ENCODE data around the gene RPAP2.

RPAP2 gene

DNA sequence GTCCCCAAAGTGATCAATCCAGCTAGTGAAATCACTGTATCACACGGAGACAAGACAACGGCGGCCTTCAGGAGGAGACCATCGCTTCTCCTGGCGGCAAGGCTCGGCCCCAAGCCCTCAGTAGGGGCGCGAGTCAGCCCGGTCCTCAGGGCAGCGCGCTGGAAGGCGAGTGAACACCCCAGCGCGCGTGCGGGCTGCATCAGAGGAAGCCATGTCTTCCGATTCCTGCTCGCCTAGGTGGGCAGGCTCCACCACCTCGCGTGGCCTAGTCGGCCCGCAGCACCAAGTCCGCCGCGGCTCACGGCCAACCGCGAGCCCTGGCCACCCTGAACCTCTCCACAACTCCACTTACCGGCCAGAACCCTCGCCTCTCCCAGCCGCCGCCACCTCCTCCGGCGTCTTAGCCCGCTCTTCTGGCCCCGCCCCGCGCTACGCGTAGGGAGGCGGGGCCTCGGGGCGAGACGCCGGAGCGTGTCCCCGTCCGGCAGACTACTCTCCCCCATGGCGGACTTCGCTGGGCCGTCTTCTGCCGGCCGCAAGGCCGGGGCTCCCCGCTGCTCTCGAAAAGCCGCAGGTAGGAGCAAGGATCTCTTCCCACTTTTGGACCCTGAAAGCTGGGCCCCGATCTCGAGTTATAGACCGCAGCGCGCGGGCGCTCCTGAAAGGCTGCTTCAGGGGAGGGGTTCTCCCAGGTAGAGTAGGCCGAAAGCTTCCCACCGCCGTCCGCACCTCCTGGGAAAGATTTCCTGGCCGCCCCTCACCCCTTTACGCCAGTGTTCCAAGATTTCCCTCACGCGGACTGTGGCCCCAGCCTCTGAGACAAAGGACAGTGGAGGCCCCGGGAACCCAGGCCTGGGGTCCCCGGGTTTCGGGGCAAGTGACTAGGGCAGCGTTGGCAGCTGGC, at the start of gene RPAP2, which contains the start of gene GLMN:
TSS of gene RPAP2 (plus strand) at position 487 of the 904 bp plus-strand sequence. CDS start at position 502, 15 bp downstream.
TSS of gene GLMN (minus strand) at position 415 of the 904 bp plus-strand sequence. CDS start 988 bp downstream, outside the sequence.
- ChIA-PET POLR2A (interaction anchor here (0.6 to 1.7 kb wide), 4 partner anchors 187 to 832 kb away, joined by 3 to 7 read pairs (median 4); no protein-coding TSS in a partner anchor), CTCF (interaction anchor here (0.7 to 1.6 kb wide), 2 partner anchors 11 to 1360 kb away, joined by 3 read pairs; no protein-coding TSS in a partner anchor)
- Histone ChIP-seq H3K9me3 (ENCODE audit: control insufficient read depth, insufficient read depth, low read depth, low read length) (no peaks in the 10 kb centered on the region), H3K4me3 (ENCODE audit: low read depth, low read length) (peak within 1 kb of the TSS; percentile 68), H3K36me3 (ENCODE audit: control insufficient read depth in 2 of 2, insufficient read depth in 1 of 2, low read length in 2 of 2) (peaks cover 18 to 55% of the 10 kb centered on the region in 2 experiments), H3K4me1 (ENCODE audit: control insufficient read depth, insufficient read depth, low read length) (no peaks in the 10 kb centered on the region), H3K27ac (ENCODE audit: extremely low read depth, low read depth, low read length) (peak within 1 kb of the TSS; percentile 86)
- TF ChIP-seq ZNF341 (tag by site-specific recombination; IDR thresholded peaks at IDR 0.05; ENCODE audit: low read depth), result peak; percentile 69
- TF ChIP-seq, protein P1, sequence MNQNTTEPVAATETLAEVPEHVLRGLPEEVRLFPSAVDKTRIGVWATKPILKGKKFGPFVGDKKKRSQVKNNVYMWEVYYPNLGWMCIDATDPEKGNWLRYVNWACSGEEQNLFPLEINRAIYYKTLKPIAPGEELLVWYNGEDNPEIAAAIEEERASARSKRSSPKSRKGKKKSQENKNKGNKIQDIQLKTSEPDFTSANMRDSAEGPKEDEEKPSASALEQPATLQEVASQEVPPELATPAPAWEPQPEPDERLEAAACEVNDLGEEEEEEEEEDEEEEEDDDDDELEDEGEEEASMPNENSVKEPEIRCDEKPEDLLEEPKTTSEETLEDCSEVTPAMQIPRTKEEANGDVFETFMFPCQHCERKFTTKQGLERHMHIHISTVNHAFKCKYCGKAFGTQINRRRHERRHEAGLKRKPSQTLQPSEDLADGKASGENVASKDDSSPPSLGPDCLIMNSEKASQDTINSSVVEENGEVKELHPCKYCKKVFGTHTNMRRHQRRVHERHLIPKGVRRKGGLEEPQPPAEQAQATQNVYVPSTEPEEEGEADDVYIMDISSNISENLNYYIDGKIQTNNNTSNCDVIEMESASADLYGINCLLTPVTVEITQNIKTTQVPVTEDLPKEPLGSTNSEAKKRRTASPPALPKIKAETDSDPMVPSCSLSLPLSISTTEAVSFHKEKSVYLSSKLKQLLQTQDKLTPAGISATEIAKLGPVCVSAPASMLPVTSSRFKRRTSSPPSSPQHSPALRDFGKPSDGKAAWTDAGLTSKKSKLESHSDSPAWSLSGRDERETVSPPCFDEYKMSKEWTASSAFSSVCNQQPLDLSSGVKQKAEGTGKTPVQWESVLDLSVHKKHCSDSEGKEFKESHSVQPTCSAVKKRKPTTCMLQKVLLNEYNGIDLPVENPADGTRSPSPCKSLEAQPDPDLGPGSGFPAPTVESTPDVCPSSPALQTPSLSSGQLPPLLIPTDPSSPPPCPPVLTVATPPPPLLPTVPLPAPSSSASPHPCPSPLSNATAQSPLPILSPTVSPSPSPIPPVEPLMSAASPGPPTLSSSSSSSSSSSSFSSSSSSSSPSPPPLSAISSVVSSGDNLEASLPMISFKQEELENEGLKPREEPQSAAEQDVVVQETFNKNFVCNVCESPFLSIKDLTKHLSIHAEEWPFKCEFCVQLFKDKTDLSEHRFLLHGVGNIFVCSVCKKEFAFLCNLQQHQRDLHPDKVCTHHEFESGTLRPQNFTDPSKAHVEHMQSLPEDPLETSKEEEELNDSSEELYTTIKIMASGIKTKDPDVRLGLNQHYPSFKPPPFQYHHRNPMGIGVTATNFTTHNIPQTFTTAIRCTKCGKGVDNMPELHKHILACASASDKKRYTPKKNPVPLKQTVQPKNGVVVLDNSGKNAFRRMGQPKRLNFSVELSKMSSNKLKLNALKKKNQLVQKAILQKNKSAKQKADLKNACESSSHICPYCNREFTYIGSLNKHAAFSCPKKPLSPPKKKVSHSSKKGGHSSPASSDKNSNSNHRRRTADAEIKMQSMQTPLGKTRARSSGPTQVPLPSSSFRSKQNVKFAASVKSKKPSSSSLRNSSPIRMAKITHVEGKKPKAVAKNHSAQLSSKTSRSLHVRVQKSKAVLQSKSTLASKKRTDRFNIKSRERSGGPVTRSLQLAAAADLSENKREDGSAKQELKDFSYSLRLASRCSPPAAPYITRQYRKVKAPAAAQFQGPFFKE (tag by site-specific recombination; IDR thresholded peaks at IDR 0.05; ENCODE audit: borderline replicate concordance), result no peak
- TF ChIP-seq, protein P2, sequence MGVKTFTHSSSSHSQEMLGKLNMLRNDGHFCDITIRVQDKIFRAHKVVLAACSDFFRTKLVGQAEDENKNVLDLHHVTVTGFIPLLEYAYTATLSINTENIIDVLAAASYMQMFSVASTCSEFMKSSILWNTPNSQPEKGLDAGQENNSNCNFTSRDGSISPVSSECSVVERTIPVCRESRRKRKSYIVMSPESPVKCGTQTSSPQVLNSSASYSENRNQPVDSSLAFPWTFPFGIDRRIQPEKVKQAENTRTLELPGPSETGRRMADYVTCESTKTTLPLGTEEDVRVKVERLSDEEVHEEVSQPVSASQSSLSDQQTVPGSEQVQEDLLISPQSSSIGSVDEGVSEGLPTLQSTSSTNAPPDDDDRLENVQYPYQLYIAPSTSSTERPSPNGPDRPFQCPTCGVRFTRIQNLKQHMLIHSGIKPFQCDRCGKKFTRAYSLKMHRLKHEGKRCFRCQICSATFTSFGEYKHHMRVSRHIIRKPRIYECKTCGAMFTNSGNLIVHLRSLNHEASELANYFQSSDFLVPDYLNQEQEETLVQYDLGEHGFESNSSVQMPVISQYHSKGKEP (tag by site-specific recombination; IDR thresholded peaks at IDR 0.05), result no peak
- TF ChIP-seq, protein P3, sequence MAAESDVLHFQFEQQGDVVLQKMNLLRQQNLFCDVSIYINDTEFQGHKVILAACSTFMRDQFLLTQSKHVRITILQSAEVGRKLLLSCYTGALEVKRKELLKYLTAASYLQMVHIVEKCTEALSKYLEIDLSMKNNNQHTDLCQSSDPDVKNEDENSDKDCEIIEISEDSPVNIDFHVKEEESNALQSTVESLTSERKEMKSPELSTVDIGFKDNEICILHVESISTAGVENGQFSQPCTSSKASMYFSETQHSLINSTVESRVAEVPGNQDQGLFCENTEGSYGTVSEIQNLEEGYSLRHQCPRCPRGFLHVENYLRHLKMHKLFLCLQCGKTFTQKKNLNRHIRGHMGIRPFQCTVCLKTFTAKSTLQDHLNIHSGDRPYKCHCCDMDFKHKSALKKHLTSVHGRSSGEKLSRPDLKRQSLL (tag by site-specific recombination; IDR thresholded peaks at IDR 0.05), result peak; percentile 56; the same call in 1 of the 2 replicates
- TF ChIP-seq ZNF394 (tag by site-specific recombination; IDR thresholded peaks at IDR 0.05; ENCODE audit: borderline replicate concordance), result peak; percentile 56; the same call in 1 of the 2 replicates
- no peak for TF ChIP-seq ZNF366 (tag by site-specific recombination; conservative IDR thresholded peaks at IDR 0.05)
- TF ChIP-seq ZNF830 (tag by site-specific recombination; IDR thresholded peaks at IDR 0.05; ENCODE audit: low read depth), result no peak
- TF ChIP-seq, protein P4, sequence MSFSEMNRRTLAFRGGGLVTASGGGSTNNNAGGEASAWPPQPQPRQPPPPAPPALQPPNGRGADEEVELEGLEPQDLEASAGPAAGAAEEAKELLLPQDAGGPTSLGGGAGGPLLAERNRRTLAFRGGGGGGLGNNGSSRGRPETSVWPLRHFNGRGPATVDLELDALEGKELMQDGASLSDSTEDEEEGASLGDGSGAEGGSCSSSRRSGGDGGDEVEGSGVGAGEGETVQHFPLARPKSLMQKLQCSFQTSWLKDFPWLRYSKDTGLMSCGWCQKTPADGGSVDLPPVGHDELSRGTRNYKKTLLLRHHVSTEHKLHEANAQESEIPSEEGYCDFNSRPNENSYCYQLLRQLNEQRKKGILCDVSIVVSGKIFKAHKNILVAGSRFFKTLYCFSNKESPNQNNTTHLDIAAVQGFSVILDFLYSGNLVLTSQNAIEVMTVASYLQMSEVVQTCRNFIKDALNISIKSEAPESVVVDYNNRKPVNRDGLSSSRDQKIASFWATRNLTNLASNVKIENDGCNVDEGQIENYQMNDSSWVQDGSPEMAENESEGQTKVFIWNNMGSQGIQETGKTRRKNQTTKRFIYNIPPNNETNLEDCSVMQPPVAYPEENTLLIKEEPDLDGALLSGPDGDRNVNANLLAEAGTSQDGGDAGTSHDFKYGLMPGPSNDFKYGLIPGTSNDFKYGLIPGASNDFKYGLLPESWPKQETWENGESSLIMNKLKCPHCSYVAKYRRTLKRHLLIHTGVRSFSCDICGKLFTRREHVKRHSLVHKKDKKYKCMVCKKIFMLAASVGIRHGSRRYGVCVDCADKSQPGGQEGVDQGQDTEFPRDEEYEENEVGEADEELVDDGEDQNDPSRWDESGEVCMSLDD (tag by site-specific recombination; IDR thresholded peaks at IDR 0.05), result peak; percentile 79
- TF ChIP-seq, protein P5, sequence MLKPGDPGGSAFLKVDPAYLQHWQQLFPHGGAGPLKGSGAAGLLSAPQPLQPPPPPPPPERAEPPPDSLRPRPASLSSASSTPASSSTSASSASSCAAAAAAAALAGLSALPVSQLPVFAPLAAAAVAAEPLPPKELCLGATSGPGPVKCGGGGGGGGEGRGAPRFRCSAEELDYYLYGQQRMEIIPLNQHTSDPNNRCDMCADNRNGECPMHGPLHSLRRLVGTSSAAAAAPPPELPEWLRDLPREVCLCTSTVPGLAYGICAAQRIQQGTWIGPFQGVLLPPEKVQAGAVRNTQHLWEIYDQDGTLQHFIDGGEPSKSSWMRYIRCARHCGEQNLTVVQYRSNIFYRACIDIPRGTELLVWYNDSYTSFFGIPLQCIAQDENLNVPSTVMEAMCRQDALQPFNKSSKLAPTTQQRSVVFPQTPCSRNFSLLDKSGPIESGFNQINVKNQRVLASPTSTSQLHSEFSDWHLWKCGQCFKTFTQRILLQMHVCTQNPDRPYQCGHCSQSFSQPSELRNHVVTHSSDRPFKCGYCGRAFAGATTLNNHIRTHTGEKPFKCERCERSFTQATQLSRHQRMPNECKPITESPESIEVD (tag by site-specific recombination; IDR thresholded peaks at IDR 0.05), result no peak
- TF ChIP-seq ZNF19 (tag by site-specific recombination; IDR thresholded peaks at IDR 0.05; ENCODE audit: low read depth), result no peak
- no peak for TF ChIP-seq ZNF133 (tag by site-specific recombination; IDR thresholded peaks at IDR 0.05)
- TF ChIP-seq, protein P6, sequence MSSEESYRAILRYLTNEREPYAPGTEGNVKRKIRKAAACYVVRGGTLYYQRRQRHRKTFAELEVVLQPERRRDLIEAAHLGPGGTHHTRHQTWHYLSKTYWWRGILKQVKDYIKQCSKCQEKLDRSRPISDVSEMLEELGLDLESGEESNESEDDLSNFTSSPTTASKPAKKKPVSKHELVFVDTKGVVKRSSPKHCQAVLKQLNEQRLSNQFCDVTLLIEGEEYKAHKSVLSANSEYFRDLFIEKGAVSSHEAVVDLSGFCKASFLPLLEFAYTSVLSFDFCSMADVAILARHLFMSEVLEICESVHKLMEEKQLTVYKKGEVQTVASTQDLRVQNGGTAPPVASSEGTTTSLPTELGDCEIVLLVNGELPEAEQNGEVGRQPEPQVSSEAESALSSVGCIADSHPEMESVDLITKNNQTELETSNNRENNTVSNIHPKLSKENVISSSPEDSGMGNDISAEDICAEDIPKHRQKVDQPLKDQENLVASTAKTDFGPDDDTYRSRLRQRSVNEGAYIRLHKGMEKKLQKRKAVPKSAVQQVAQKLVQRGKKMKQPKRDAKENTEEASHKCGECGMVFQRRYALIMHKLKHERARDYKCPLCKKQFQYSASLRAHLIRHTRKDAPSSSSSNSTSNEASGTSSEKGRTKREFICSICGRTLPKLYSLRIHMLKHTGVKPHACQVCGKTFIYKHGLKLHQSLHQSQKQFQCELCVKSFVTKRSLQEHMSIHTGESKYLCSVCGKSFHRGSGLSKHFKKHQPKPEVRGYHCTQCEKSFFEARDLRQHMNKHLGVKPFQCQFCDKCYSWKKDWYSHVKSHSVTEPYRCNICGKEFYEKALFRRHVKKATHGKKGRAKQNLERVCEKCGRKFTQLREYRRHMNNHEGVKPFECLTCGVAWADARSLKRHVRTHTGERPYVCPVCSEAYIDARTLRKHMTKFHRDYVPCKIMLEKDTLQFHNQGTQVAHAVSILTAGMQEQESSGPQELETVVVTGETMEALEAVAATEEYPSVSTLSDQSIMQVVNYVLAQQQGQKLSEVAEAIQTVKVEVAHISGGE (tag by site-specific recombination; conservative IDR thresholded peaks at IDR 0.05; ENCODE audit: low read depth), result peak; percentile 54
- TF ChIP-seq HOXD13 (CRISPR knock-in tag; IDR thresholded peaks at IDR 0.05; ENCODE audit: borderline replicate concordance), result no peak; the same call in 1 of the 2 replicates
- no peak for TF ChIP-seq ZNF155 (tag by site-specific recombination; IDR thresholded peaks at IDR 0.05)
- no peak for TF ChIP-seq MEIS1 (CRISPR knock-in tag; IDR thresholded peaks at IDR 0.05; ENCODE audit: borderline replicate concordance)
- peak; percentile 87 for TF ChIP-seq ZNF324 (tag by site-specific recombination; IDR thresholded peaks at IDR 0.05)
- peak; percentile 49; the same call in 1 of the 2 replicates for TF ChIP-seq ZIC2 (tag by site-specific recombination; IDR thresholded peaks at IDR 0.05)
- TF ChIP-seq ZNF2 (tag by site-specific recombination; IDR thresholded peaks at IDR 0.05), result peak; percentile 93

All from HEK293 (cell line).